ENCODE results near the gene MCOLN1.

- TF ChIP-seq EZH2 (IDR thresholded peaks at IDR 0.05; ENCODE audit: low read depth, unreplicated experiment) (no peak), CTCF (conservative IDR thresholded peaks at IDR 0.05; ENCODE audit: low read depth in 2 of 2) (no peak), POLR2AphosphoS5 (IDR thresholded peaks at IDR 0.05; ENCODE audit: low read depth) (no peak), EZH2phosphoT487 (IDR thresholded peaks at IDR 0.05; ENCODE audit: unreplicated experiment) (no peak), REST (IDR thresholded peaks at IDR 0.05; ENCODE audit: unreplicated experiment) (peak; percentile 97), JUNB (IDR thresholded peaks at IDR 0.05; ENCODE audit: unreplicated experiment) (no peak), ZNF331 (CRISPR knock-in tag; IDR thresholded peaks at IDR 0.05; ENCODE audit: low read depth) (no peak), CREB1 (CRISPR knock-in tag; IDR thresholded peaks at IDR 0.05; ENCODE audit: low read depth) (no peak), ZNF462 (CRISPR knock-in tag; IDR thresholded peaks at IDR 0.05) (no peak), STAT1 (IDR thresholded peaks at IDR 0.05; ENCODE audit: unreplicated experiment) (no peak)
Measured at GRCh38 chr19:7509625-7510024, 12.8 kb upstream of the MCOLN1 start.

All from GM23338 (cell line).